T47D (cell line): ENCODE results near the gene SPPL2A.

Experiments used
- DNase-seq, 2 experiments: peaks; one replicate each; pipeline versions ENCODE4 v3.0.0 to v3.0.0-alpha.2; 2011 to 2012; ENCODE audit warnings: low read depth in 1 of 2, low spot score in 1 of 2
- JUND ChIP-seq: IDR thresholded peaks from 2 replicates; pipeline ENCODE4 v1.6.1; 2012; ENCODE audit warnings: low read depth
- in situ Hi-C: cut with HindIII; loops from 2 replicates; pipeline ENCODE4 v1.10.0; 2016; ENCODE audit warnings: low sequenced_read_pairs, low pct_unique_long_range_greater_than_20kb

The SPPL2A gene

GRCh38 chr15:50665938-50666337 lies 99.6 kb downstream of the SPPL2A start:
- TF ChIP-seq JUND = no peak
- in situ Hi-C loops = no loop called here
- DNase-seq = no peak

GRCh38 chr15:50655555-50655954 lies 110.0 kb downstream of the SPPL2A start:
- no peak for DNase-seq
- no peak for TF ChIP-seq JUND
- in situ Hi-C loops = no loop called here

DNA sequence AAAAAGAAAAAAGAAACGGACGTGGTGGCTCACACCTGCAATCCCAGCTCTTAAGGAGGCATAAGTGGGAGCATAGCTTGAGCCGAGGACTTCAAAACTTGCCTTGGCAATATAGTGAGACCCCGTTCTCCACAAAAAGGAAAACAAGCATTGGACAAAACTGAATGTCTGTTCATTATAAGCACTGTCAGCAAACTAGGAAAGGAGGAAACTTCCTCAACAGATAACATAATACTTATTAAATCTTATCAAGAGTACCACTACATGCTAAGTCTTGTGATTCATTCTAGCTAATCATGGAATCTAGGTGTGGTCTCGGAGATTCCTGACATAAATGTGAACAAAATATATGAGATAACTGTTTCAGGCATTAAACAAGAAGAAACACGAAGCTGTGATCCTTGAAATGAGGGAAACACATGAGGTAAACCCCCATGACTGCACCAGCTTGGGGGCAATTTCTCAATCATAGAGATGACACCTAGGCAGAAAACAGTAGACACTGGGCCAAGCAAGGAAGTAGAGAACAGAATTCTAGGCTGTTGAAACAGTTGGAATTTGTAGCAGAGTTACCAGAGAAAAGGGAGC lies 112.3 kb downstream of the SPPL2A start:
- DNase-seq = no peak
- in situ Hi-C loops = no loop called here
- TF ChIP-seq JUND = no peak

DNA sequence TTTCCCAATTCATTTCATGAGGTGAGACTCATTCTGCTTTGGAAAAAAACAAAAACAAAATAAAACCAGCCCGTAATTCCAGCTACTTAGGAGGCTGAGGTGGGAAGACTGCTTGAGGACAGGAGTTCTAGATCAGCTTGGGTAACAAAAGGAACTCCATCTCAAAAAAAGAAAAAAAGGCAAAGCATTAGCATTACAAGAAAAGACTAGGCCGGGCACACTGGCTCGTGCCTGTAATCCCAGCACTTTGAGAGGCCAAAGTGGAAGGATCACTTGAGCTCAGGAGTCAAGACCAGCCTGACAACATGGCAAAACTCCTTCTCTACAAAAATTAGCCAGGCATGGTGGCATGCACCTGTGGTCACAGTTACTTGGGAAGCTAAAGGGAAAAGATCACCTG lies 112.8 kb downstream of the SPPL2A start:
- TF ChIP-seq JUND = no peak
- no peak for DNase-seq

More for the DNA sequence above, 112.8 kb downstream of the SPPL2A start:
- in situ Hi-C loops = no loop called here
